Gastroesophageal sphincter (tissue), 4 donors: ENCODE results near the gene PARPBP. TPM values are rescaled to one million over a fixed set of nuclear protein-coding genes. Genes with fewer than 3 reads are reported as not detected.

ENCODE experiments used
- ATAC-seq: fragments of 150-250 bp; one replicate; pipeline ENCODE4 v1.9.1; 2016; ENCODE audit warnings: mild to moderate bottlenecking, moderate library complexity
- H3K27ac ChIP-seq, 4 donors: fragments of 200-600 bp; sonication (generic) in 3 of 4; 1 replicate in 3 of 4; 2 replicates in 1 of 4; pipeline ENCODE4 v1.5.1; 2016 to 2019
- H3K27me3 ChIP-seq: fragments of 200-600 bp; sonication (generic); one replicate; pipeline ENCODE4 v1.5.1; 2019
- H3K36me3 ChIP-seq, 2 donors: fragments of 200-600 bp; sonication (generic); one replicate each; pipeline ENCODE4 v1.5.1; 2019; ENCODE audit warnings: control low read depth in 1 of 2
- H3K4me1 ChIP-seq, 3 donors: fragments of 200-600 bp; sonication (generic); 1 replicate in 2 of 3; 2 replicates in 1 of 3; pipeline ENCODE4 v1.5.1; 2016 to 2019; ENCODE audit warnings: control low read depth in 2 of 3
- H3K4me3 ChIP-seq, 2 donors: fragments of 200-600 bp; sonication (generic); one replicate each; pipeline ENCODE4 v1.5.1; 2019; ENCODE audit warnings: mild to moderate bottlenecking in 1 of 2, moderate library complexity in 1 of 2
- H3K9me3 ChIP-seq, 3 donors: fragments of 200-600 bp; sonication (generic); one replicate each; pipeline ENCODE4 v1.5.1; 2017 to 2019; ENCODE audit warnings: control low read depth in 2 of 3
- EP300 ChIP-seq: sonication (generic); formaldehyde crosslinking; IDR thresholded peaks from one replicate; pipeline ENCODE4 v1.6.1; 2017; ENCODE audit warnings: antibody characterized with exemption, mild to moderate bottlenecking
- POLR2A ChIP-seq, 2 donors: fragments of 450-650 bp; IDR thresholded peaks; one replicate each; pipeline ENCODE4 v1.6.1; 2017; ENCODE audit warnings: antibody characterized with exemption in 2 of 2, mild to moderate bottlenecking in 2 of 2, moderate library complexity in 1 of 2
- POLR2AphosphoS5 ChIP-seq: sonication (generic); formaldehyde crosslinking; IDR thresholded peaks from one replicate; pipeline ENCODE4 v1.6.1; 2017; ENCODE audit warnings: antibody characterized with exemption
- WGBS, 2 donors: methylation state at CpG; one replicate each; pipeline ENCODE4 v1.1.5; 2018; ENCODE audit warnings: low coverage in 1 of 2; 5-methylcytosine and 5-hydroxymethylcytosine counted together
- total RNA-seq, 4 donors: library from RNA; depleted of rRNA; stranded (reverse); fragments of >200 nt; gene quantifications; one replicate each; pipeline ENCODE4 v1.1.0, GENCODE V29; 2016
- TF ChIP-seq, protein P1 (sequence below), 4 experiments: fragments of 200-600 bp in 2 of 4; fragments of 450-650 bp in 2 of 4; sonication (generic) in 1 of 4; IDR thresholded peaks; one replicate each; pipeline ENCODE4 v1.5.1; 2017 to 2019; ENCODE audit warnings: antibody characterized with exemption in 4 of 4, mild to moderate bottlenecking in 2 of 4, moderate library complexity in 2 of 4

The PARPBP gene
- total RNA-seq, 4 donors from 2014 or later = 0.93 to 1.4 (median 1.2) TPM

GRCh38 chr12:102169922-102170621 lies 50.1 kb downstream of the PARPBP start:
- TF ChIP-seq POLR2AphosphoS5 = no peak
- TF ChIP-seq POLR2A (IDR thresholded peaks at IDR 0.05) = no peak
- no peak for TF ChIP-seq EP300
- TF ChIP-seq, protein P1, sequence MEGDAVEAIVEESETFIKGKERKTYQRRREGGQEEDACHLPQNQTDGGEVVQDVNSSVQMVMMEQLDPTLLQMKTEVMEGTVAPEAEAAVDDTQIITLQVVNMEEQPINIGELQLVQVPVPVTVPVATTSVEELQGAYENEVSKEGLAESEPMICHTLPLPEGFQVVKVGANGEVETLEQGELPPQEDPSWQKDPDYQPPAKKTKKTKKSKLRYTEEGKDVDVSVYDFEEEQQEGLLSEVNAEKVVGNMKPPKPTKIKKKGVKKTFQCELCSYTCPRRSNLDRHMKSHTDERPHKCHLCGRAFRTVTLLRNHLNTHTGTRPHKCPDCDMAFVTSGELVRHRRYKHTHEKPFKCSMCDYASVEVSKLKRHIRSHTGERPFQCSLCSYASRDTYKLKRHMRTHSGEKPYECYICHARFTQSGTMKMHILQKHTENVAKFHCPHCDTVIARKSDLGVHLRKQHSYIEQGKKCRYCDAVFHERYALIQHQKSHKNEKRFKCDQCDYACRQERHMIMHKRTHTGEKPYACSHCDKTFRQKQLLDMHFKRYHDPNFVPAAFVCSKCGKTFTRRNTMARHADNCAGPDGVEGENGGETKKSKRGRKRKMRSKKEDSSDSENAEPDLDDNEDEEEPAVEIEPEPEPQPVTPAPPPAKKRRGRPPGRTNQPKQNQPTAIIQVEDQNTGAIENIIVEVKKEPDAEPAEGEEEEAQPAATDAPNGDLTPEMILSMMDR (IDR thresholded peaks at IDR 0.05) = peak; percentile 15 to 57 (median 46)
- no peaks in the 10 kb centered on the region for H3K27me3 ChIP-seq

DNA sequence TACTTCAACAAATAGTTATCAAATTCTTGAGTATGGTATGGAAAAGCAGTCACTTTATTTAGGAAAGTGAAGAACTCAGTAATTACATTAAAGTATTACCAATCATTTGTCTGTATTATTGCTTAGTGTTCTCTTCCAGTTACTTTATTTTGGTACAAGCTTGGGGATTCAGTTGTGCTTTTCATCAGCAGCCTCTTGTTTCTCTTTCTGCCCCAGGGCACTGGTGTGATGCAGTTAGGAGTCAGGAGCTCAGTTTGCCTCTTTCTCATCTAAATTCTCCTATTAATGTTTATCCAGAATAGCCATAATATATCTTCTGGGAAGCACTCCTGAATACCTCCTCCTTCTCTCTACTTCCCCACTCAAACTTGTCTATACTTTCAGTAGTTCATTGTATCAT lies 52.0 kb downstream of the PARPBP start:
- Histone ChIP-seq H3K4me1 (no peaks in the 10 kb centered on the region), H3K9me3 (no peaks in the 10 kb centered on the region), H3K27ac (no peak overlapping the region), H3K4me3 (no peak overlapping the region), H3K36me3 (no peaks in the 10 kb centered on the region), H3K27me3 (no peaks in the 10 kb centered on the region)
- TF ChIP-seq POLR2AphosphoS5 (no peak), POLR2A (IDR thresholded peaks at IDR 0.05) (no peak), EP300 (no peak)
- TF ChIP-seq, protein P1 (IDR thresholded peaks at IDR 0.05) = no peak
- ATAC-seq = no peak

More at GRCh38 chr12:102169922-102170621, 50.1 kb downstream of the PARPBP start:
- H3K36me3 ChIP-seq = no peaks in the 10 kb centered on the region
- no peaks in the 10 kb centered on the region for H3K4me1 ChIP-seq
- H3K27ac ChIP-seq = no peak overlapping the region
- H3K4me3 ChIP-seq = no peak overlapping the region
- no peaks in the 10 kb centered on the region for H3K9me3 ChIP-seq
- WGBS, 2 donors = 88 to 94% methylated on average over 2 of the region's 2 CpGs
- ATAC-seq = no peak

DNA sequence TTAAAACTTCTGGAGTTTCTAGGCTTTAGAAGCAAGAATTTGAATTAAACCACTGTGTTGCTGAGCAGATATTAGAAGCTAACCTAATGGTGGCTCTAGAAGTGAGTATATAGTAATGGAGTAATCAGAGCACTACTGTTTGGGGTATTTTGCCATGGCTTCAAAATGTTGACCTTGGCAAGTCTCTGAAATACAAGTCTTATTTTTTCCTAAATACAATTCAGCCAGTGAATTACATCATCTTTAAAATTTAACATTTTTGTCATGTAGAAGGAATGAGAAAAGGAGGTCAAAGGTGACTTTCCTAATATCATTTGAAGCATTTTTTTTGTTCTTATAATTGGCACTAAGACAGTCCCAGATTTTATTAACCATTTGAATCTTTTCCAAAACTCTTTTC lies 52.5 kb downstream of the PARPBP start:
- H3K4me3 ChIP-seq = no peak overlapping the region
- TF ChIP-seq POLR2A (IDR thresholded peaks at IDR 0.05) (no peak), POLR2AphosphoS5 (no peak), EP300 (no peak)
- TF ChIP-seq, protein P1 (IDR thresholded peaks at IDR 0.05) = no peak

DNA sequence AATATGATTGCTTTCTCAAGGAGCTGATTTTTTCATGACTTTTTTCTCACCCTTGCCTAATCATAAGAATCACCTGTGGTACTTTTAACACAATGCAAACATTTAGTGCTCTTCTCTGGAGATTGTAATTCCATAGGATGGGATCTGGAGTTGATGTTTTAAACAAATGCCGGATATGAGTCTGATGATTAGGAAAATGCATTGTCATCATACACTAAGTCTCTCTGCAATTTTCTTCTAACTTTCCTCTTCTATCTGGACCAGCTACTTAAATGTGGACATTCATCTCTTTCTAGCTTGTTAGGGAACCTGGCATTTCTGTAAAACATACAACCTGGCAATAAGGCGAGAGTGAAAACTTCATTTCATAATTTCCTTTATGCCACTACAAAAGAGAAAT lies 54.1 kb downstream of the PARPBP start:
- no peaks in the 10 kb centered on the region for H3K9me3 ChIP-seq
- no peaks in the 10 kb centered on the region for H3K27me3 ChIP-seq
- no peak for TF ChIP-seq POLR2AphosphoS5
- TF ChIP-seq POLR2A (IDR thresholded peaks at IDR 0.05) = no peak
- no peak for TF ChIP-seq EP300
- TF ChIP-seq, protein P1 (IDR thresholded peaks at IDR 0.05) = no peak
- no peaks in the 10 kb centered on the region for H3K4me1 ChIP-seq
- no peak for ATAC-seq
- no peaks in the 10 kb centered on the region for H3K36me3 ChIP-seq
- no peak overlapping the region for H3K4me3 ChIP-seq
- H3K27ac ChIP-seq = no peak overlapping the region
- 70 to 85% methylated on average over 1 to 2 of the region's 2 CpGs for WGBS, 2 donors

More for the DNA sequence above, 52.5 kb downstream of the PARPBP start:
- ATAC-seq = peak; percentile 66
- Histone ChIP-seq H3K27me3 (no peaks in the 10 kb centered on the region), H3K4me1 (no peaks in the 10 kb centered on the region), H3K9me3 (no peaks in the 10 kb centered on the region), H3K27ac (no peak overlapping the region), H3K36me3 (no peaks in the 10 kb centered on the region)

DNA sequence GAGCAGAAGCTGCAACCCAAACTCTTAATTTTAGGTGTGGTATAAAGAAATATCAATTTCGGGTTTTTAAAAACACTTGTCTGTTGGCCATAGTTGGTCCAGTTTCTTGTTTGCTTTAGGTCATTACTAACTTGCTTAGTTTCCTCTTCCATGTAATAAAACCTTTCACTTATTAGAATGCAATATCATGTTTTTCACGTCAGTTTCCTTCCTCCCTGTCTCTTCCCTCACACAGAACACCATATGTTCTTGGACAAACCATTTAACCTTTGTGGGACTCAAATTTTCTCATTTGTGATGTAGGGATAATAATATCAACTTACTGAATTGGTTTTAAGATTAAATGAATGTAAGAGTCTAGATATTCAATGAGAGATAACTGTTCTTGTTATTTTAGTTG lies 54.8 kb downstream of the PARPBP start:
- no peak overlapping the region for H3K27ac ChIP-seq
- H3K4me1 ChIP-seq = no peaks in the 10 kb centered on the region
- H3K27me3 ChIP-seq = no peaks in the 10 kb centered on the region
- no peaks in the 10 kb centered on the region for H3K36me3 ChIP-seq
- no peak for ATAC-seq
- 88 to 89% methylated on average over 2 of the region's 2 CpGs for WGBS, 2 donors
- H3K9me3 ChIP-seq = no peaks in the 10 kb centered on the region
- TF ChIP-seq, protein P1 (IDR thresholded peaks at IDR 0.05) = no peak
- TF ChIP-seq EP300 = no peak
- no peak for TF ChIP-seq POLR2AphosphoS5
- TF ChIP-seq POLR2A (IDR thresholded peaks at IDR 0.05) = no peak
- H3K4me3 ChIP-seq = no peak overlapping the region
